IMR-90 (cell line): ENCODE results near the gene TPSB2.

ENCODE experiments used
- BHLHE40 ChIP-seq: fragments of 150-350 bp; IDR thresholded peaks from 2 replicates; pipeline ENCODE4 v1.6.1; 2016; ENCODE audit warnings: mild to moderate bottlenecking, low read depth, low read length
- CEBPB ChIP-seq: IDR thresholded peaks from 2 replicates; pipeline ENCODE4 v1.6.1; 2012; ENCODE audit warnings: low read depth, low read length, improper control_type of control experiment
- CHD1 ChIP-seq: IDR thresholded peaks from 2 replicates; pipeline ENCODE4 v1.6.1; 2012; ENCODE audit warnings: low read depth, low read length, improper control_type of control experiment
- CTCF ChIP-seq: conservative IDR thresholded peaks from 2 replicates; pipeline ENCODE4 v1.5.1; 2012; ENCODE audit warnings: mild to moderate bottlenecking, low read depth, low read length, improper control_type of control experiment
- FOS ChIP-seq: fragments of 150-350 bp; IDR thresholded peaks from 2 replicates; pipeline ENCODE4 v1.6.1; 2016; ENCODE audit warnings: low read depth, low read length
- MXI1 ChIP-seq: IDR thresholded peaks from 2 replicates; pipeline ENCODE4 v1.6.1; 2012; ENCODE audit warnings: low read depth, mild to moderate bottlenecking, low read length, moderate library complexity, borderline replicate concordance
- NFE2L2 ChIP-seq: fragments of 150-350 bp; IDR thresholded peaks from 2 replicates; pipeline ENCODE4 v1.6.1; 2016; ENCODE audit warnings: low read depth, mild to moderate bottlenecking, low read length
- POLR2A ChIP-seq: IDR thresholded peaks from 2 replicates; pipeline ENCODE4 v1.6.1; 2012; ENCODE audit warnings: mild to moderate bottlenecking, low read depth, low read length
- RAD21 ChIP-seq: IDR thresholded peaks from 2 replicates; pipeline ENCODE4 v1.6.1; 2012; ENCODE audit warnings: low read length, improper control_type of control experiment
- RCOR1 ChIP-seq: IDR thresholded peaks from 2 replicates; pipeline ENCODE4 v1.6.1; 2012; ENCODE audit warnings: mild to moderate bottlenecking, low read length, improper control_type of control experiment; ENCODE audit not compliant: insufficient replicate concordance
- RFX5 ChIP-seq: IDR thresholded peaks from 2 replicates; pipeline ENCODE4 v1.8.0; 2012; ENCODE audit warnings: low read depth, mild to moderate bottlenecking, low read length, moderate library complexity
- SMC3 ChIP-seq: fragments of 150-350 bp; IDR thresholded peaks from 2 replicates; pipeline ENCODE4 v1.6.1; 2016; ENCODE audit warnings: low read depth, mild to moderate bottlenecking, antibody characterized with exemption, low read length, moderate library complexity
- USF2 ChIP-seq: fragments of 150-350 bp; IDR thresholded peaks from 2 replicates; pipeline ENCODE4 v1.6.1; 2017; ENCODE audit warnings: mild to moderate bottlenecking, antibody characterized with exemption, low read length, low read depth

GRCh38 chr16:1221628-1222552 lies 8.1 kb downstream of the TPSB2 start:
- no peak for TF ChIP-seq CTCF
- no peak for TF ChIP-seq CHD1
- TF ChIP-seq CEBPB, result no peak
- TF ChIP-seq POLR2A, result no peak
- TF ChIP-seq MXI1, result no peak
- TF ChIP-seq RCOR1, result no peak
- TF ChIP-seq FOS, result no peak
- no peak for TF ChIP-seq USF2
- no peak for TF ChIP-seq BHLHE40
- no peak for TF ChIP-seq RAD21
- TF ChIP-seq RFX5, result no peak
- no peak for TF ChIP-seq NFE2L2
- TF ChIP-seq SMC3, result no peak
